ENCODE data around the gene MYBBP1A. TPM values are rescaled to one million over a fixed set of nuclear protein-coding genes. Genes with fewer than 3 reads are reported as not detected.
A peak's percentile ranks its signal among the peaks of the same experiment; 100 is the strongest.

MYBBP1A gene
- total and polyA plus RNA-seq, 2 of the 8 experiments (the other 6 are each of a cell fraction or from before 2014, with no cell fraction given) = 46.8 to 151 TPM

GRCh38 chr17:4553669-4554068, 1.5 kb downstream of the MYBBP1A start:
- H3K18ac ChIP-seq (ENCODE audit: extremely low read depth, low read length) = no peak overlapping the region
- H2BK5ac ChIP-seq (ENCODE audit: low read depth, low read length) = no peak overlapping the region
- peak overlapping the region; percentile 79 to 96; a peak in 3 of 4 replicates for H3K4me2 ChIP-seq (ENCODE audit: insufficient read depth in 1 of 2, low read depth in 2 of 2, low read length in 2 of 2)
- H4K5ac ChIP-seq (ENCODE audit: insufficient read length, low read depth, low read length) = no peak overlapping the region
- ChIA-PET POLR2A (ENCODE audit: partially characterized antibody) (interaction anchor here (0.5 to 32.8 kb wide), 6 partner anchors 9 to 304 kb away, joined by 3 to 546 read pairs (median 4); no protein-coding TSS in a partner anchor), CTCF (ENCODE audit: partially characterized antibody) (interaction anchor here (2.1 kb wide), 1 partner anchor 13 kb away, joined by 8 read pairs; no protein-coding TSS in a partner anchor)
- no peaks in the 10 kb centered on the region for H3K9me3 ChIP-seq (ENCODE audit: insufficient read depth in 2 of 2, low read depth in 1 of 2, low read length in 1 of 2)
- no peak overlapping the region for H2BK120ac ChIP-seq (replicated peaks; ENCODE audit: low read depth, low read length)
- peaks cover 14% of the 10 kb centered on the region; the same call in 1 of the 2 replicates for H3K23me2 ChIP-seq (ENCODE audit: low read depth, low read length)
- DNase-seq (ENCODE audit: low read depth in 1 of 2, low spot score in 2 of 2) (no peak), FAIRE-seq (no peak)
- no peak overlapping the region for H2BK20ac ChIP-seq (ENCODE audit: low read length)
- no peak overlapping the region for H2AK5ac ChIP-seq (ENCODE audit: low read depth, low read length)
- peaks cover 13% of the 10 kb centered on the region for H3K79me1 ChIP-seq (ENCODE audit: low read depth, low read length)
- H2BK12ac ChIP-seq (ENCODE audit: low read depth, low read length) = no peak overlapping the region
- no peak overlapping the region for H3K23ac ChIP-seq (ENCODE audit: insufficient read length)
- no peak overlapping the region; a peak in 1 of 7 replicates for H3K9ac ChIP-seq (replicated peaks in 1 of 4; ENCODE audit: extremely low read depth in 1 of 4, low read depth in 3 of 4, low read length in 3 of 4)
- no peak overlapping the region for H3K4ac ChIP-seq (replicated peaks; ENCODE audit: insufficient read length, low read depth, low read length)
- TF ChIP-seq TEAD4 (IDR thresholded peaks at IDR 0.05; ENCODE audit: low read depth, low read length) (no peak), SP1 (IDR thresholded peaks at IDR 0.05; ENCODE audit: low read depth, low read length) (no peak), TCF12 (IDR thresholded peaks at IDR 0.05; ENCODE audit: low read depth, low read length) (no peak), KDM1A (IDR thresholded peaks at IDR 0.05; ENCODE audit: borderline replicate concordance, low read length) (no peak), ASH2L (IDR thresholded peaks at IDR 0.05; ENCODE audit: low read length) (no peak), RAD21 (IDR thresholded peaks at IDR 0.05 in 1 of 2, conservative IDR thresholded peaks at IDR 0.05 in 1 of 2; ENCODE audit: low read depth in 2 of 2, low read length in 2 of 2) (no peak), CTBP2 (IDR thresholded peaks at IDR 0.05; ENCODE audit: borderline replicate concordance, insufficient read depth, insufficient read length, low read length) (no peak), CBX8 (IDR thresholded peaks at IDR 0.05; ENCODE audit: borderline replicate concordance, low read depth, low read length) (no peak), EZH2 (IDR thresholded peaks at IDR 0.05; ENCODE audit: low read depth, low read length, severe bottlenecking) (no peak)
- H3K27ac ChIP-seq (ENCODE audit: low read depth, low read length) = no peak overlapping the region
- H4K8ac ChIP-seq (ENCODE audit: extremely low read depth, insufficient read depth, low read length) = no peak overlapping the region; the same call in 1 of the 2 replicates
- peaks cover 6 to 17% (median 10%) of the 10 kb centered on the region in 4 experiments; a peak in 6 of 7 replicates for H3K4me1 ChIP-seq (replicated peaks in 1 of 4; ENCODE audit: control insufficient read depth in 3 of 4, insufficient read depth in 4 of 4, low read length in 3 of 4)
- H4K20me1 ChIP-seq (replicated peaks in 1 of 2; ENCODE audit: control insufficient read depth in 1 of 2, insufficient read depth in 2 of 2, low read length in 2 of 2) = peaks cover 3 to 9% of the 10 kb centered on the region in 2 experiments
- H3K27me3 ChIP-seq (replicated peaks in 1 of 4; ENCODE audit: control insufficient read depth in 3 of 4, extremely low read depth in 1 of 4, insufficient read depth in 3 of 4, low read length in 3 of 4) = no peaks in the 10 kb centered on the region
- no peak overlapping the region for H3K14ac ChIP-seq (ENCODE audit: insufficient read length)
- H2BK15ac ChIP-seq (ENCODE audit: low read length) = no peak overlapping the region
- no peak overlapping the region for H2AFZ ChIP-seq (ENCODE audit: low read length)
- H3K79me2 ChIP-seq (ENCODE audit: control insufficient read depth in 1 of 2, insufficient read depth in 2 of 2, low read length in 2 of 2) = peaks cover 0 to 21% of the 10 kb centered on the region in 2 experiments; a peak in 3 of 4 replicates
- peaks cover 33 to 48% (median 43%) of the 10 kb centered on the region in 4 experiments for H3K36me3 ChIP-seq (ENCODE audit: control insufficient read depth in 2 of 4, insufficient read depth in 4 of 4, low read length in 3 of 4)
- peak overlapping the region; percentile 73 to 94 (median 84); a peak in 5 of 8 replicates for H3K4me3 ChIP-seq (ENCODE audit: extremely low read depth in 1 of 4, insufficient read depth in 2 of 4, low read depth in 3 of 4, low read length in 4 of 4)
- H4K91ac ChIP-seq (replicated peaks; ENCODE audit: insufficient read length, low read length) = no peak overlapping the region
- 94% methylated on average over 9 of the region's 9 CpGs; no CpG with 5 or more reads in 1 of the 2 experiments for WGBS, 2 experiments (ENCODE audit: extremely low coverage in 1 of 2, insufficient coverage in 1 of 2, insufficient read length in 1 of 2, insufficient replicate concordance in 2 of 2, low coverage in 1 of 2, low lambda C conversion rate in 2 of 2, missing lambda C conversion rate in 1 of 2)
- no peak overlapping the region for H3K56ac ChIP-seq (replicated peaks; ENCODE audit: insufficient read length, low read depth, low read length)
